ENCODE results near the gene SMOC2. TPM values are rescaled to one million over a fixed set of nuclear protein-coding genes. Genes with fewer than 3 reads are reported as not detected.

SMOC2 gene
- polyA plus RNA-seq, 1 donor from 2014 or later: 0.50 TPM

DNA sequence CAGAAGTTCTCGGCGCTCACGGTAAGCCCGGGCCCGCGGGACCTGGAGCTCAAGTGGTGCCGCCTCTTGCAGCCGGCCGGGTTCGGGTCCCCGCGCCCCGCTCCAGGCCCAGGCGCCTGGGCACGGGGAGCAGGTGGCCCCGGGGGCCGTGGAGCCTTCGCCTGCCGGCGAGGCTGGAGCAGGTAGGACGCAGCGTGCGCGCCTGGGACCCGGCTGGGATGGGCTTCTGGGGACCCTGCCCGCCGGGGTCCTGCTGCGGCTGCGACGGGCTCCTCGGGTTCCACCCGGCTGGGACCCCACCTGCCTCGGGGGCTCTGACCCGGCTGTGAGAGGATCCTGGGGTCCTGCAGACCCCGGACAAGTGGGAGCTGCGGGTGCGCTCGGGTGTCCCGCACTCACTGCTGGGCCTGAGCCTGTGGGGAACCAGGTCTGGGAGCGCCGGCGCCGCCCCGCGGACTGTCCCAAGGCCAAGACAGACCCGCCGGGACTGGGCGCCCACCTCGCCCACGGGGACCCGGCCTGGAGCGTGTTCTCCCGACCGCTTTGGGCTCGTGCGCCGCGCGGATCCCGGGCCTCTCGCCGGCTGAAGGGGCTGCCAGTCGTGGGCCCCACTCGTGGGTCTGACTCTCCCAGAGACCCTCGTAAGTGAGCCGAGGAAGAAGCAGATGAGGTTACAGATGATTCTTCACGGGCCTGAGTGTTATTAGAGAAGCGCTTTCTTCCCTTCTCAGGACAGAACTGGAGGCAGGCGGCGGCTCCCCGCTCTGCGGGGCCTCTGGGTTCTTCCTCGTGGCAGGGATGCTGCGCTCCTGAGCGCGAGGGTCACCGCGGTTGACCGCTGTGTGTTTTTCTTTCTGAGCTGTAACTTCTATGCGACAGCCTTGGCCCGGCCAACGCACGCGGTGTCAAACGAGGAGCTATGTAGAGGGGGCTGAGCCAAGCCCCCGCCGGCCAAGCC, 729 bp downstream of the SMOC2 start:
- TF ChIP-seq EP300 (conservative IDR thresholded peaks at IDR 0.05; ENCODE audit: poor library complexity, severe bottlenecking) (no peak), EZH2 (IDR thresholded peaks at IDR 0.05; ENCODE audit: borderline replicate concordance, insufficient read depth, low read length, poor library complexity, severe bottlenecking) (no peak), MXI1 (conservative IDR thresholded peaks at IDR 0.05; ENCODE audit: poor library complexity, severe bottlenecking) (no peak), SMC3 (conservative IDR thresholded peaks at IDR 0.05; ENCODE audit: poor library complexity) (no peak), POLR2AphosphoS5 (IDR thresholded peaks at IDR 0.05) (no peak), TAF1 (IDR thresholded peaks at IDR 0.05; ENCODE audit: low read depth) (no peak), RAD21 (conservative IDR thresholded peaks at IDR 0.05) (no peak)
- TF ChIP-seq, protein P1, sequence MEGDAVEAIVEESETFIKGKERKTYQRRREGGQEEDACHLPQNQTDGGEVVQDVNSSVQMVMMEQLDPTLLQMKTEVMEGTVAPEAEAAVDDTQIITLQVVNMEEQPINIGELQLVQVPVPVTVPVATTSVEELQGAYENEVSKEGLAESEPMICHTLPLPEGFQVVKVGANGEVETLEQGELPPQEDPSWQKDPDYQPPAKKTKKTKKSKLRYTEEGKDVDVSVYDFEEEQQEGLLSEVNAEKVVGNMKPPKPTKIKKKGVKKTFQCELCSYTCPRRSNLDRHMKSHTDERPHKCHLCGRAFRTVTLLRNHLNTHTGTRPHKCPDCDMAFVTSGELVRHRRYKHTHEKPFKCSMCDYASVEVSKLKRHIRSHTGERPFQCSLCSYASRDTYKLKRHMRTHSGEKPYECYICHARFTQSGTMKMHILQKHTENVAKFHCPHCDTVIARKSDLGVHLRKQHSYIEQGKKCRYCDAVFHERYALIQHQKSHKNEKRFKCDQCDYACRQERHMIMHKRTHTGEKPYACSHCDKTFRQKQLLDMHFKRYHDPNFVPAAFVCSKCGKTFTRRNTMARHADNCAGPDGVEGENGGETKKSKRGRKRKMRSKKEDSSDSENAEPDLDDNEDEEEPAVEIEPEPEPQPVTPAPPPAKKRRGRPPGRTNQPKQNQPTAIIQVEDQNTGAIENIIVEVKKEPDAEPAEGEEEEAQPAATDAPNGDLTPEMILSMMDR (IDR thresholded peaks at IDR 0.05; ENCODE audit: poor library complexity, severe bottlenecking): no peak
- TF ChIP-seq, protein P2, sequence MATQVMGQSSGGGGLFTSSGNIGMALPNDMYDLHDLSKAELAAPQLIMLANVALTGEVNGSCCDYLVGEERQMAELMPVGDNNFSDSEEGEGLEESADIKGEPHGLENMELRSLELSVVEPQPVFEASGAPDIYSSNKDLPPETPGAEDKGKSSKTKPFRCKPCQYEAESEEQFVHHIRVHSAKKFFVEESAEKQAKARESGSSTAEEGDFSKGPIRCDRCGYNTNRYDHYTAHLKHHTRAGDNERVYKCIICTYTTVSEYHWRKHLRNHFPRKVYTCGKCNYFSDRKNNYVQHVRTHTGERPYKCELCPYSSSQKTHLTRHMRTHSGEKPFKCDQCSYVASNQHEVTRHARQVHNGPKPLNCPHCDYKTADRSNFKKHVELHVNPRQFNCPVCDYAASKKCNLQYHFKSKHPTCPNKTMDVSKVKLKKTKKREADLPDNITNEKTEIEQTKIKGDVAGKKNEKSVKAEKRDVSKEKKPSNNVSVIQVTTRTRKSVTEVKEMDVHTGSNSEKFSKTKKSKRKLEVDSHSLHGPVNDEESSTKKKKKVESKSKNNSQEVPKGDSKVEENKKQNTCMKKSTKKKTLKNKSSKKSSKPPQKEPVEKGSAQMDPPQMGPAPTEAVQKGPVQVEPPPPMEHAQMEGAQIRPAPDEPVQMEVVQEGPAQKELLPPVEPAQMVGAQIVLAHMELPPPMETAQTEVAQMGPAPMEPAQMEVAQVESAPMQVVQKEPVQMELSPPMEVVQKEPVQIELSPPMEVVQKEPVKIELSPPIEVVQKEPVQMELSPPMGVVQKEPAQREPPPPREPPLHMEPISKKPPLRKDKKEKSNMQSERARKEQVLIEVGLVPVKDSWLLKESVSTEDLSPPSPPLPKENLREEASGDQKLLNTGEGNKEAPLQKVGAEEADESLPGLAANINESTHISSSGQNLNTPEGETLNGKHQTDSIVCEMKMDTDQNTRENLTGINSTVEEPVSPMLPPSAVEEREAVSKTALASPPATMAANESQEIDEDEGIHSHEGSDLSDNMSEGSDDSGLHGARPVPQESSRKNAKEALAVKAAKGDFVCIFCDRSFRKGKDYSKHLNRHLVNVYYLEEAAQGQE (IDR thresholded peaks at IDR 0.05; ENCODE audit: borderline replicate concordance): no peak
- Histone ChIP-seq H3F3A (ENCODE audit: insufficient read depth, low read length, poor library complexity, severe bottlenecking) (no peaks in the 10 kb centered on the region), H3K79me2 (replicated peaks; ENCODE audit: insufficient read depth, low read length) (no peaks in the 10 kb centered on the region), H3K4me3 (ENCODE audit: low read length) (peak overlapping the region; percentile 71), H3K9me2 (ENCODE audit: insufficient read depth, low read length) (no peaks in the 10 kb centered on the region), H3K27ac (ENCODE audit: low read length) (no peak overlapping the region), H3K9ac (ENCODE audit: low read length) (peak overlapping the region; percentile 38), H3K27me3 (ENCODE audit: insufficient read depth, low read depth, low read length) (peaks cover 59% of the 10 kb centered on the region), H3K36me3 (ENCODE audit: insufficient read depth, low read length) (no peaks in the 10 kb centered on the region), H4K20me1 (ENCODE audit: insufficient read depth) (no peaks in the 10 kb centered on the region), H2AFZ (ENCODE audit: low read depth, low read length) (no peak overlapping the region), H3K9me3 (ENCODE audit: low read length) (no peaks in the 10 kb centered on the region), H3K4me2 (ENCODE audit: low read length) (peak overlapping the region; percentile 32)

DNA sequence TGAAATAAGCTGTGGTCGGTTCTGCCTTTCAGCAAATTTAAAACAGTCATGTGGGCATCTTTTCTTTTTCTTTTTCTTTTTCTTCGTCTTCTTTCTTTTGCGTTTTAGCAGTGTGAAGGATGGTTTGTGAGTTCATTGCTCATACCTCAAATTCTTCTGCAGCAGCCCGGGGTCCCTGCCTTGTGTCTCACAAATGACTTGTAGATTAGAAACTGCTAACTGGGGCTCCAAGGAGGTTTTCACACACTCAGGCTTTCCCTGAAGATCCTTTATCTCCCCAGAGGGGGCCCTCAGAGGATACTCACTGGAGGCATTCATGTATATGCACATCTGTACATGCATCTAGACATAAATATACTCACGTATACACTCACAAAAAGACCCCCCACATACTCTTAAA, 1.7 kb downstream of the SMOC2 start:
- peaks cover 59% of the 10 kb centered on the region for H3K27me3 ChIP-seq (ENCODE audit: insufficient read depth, low read depth, low read length)

More for the DNA sequence above, 1.7 kb downstream of the SMOC2 start:
- H3K27ac ChIP-seq (ENCODE audit: low read length): no peak overlapping the region
- H3K9ac ChIP-seq (ENCODE audit: low read length): no peak overlapping the region
- no peaks in the 10 kb centered on the region for H3K9me2 ChIP-seq (ENCODE audit: insufficient read depth, low read length)
- no peaks in the 10 kb centered on the region for H3K36me3 ChIP-seq (ENCODE audit: insufficient read depth, low read length)
- no peak overlapping the region for H2AFZ ChIP-seq (ENCODE audit: low read depth, low read length)
- H3K9me3 ChIP-seq (ENCODE audit: low read length): no peaks in the 10 kb centered on the region
- no peaks in the 10 kb centered on the region for H4K20me1 ChIP-seq (ENCODE audit: insufficient read depth)
- H3K79me2 ChIP-seq (replicated peaks; ENCODE audit: insufficient read depth, low read length): no peaks in the 10 kb centered on the region
- H3K4me3 ChIP-seq (ENCODE audit: low read length): peak overlapping the region; percentile 71
- TF ChIP-seq, protein P2 (IDR thresholded peaks at IDR 0.05; ENCODE audit: borderline replicate concordance): no peak
- no peak for TF ChIP-seq TAF1 (IDR thresholded peaks at IDR 0.05; ENCODE audit: low read depth)
- no peak for TF ChIP-seq SMC3 (conservative IDR thresholded peaks at IDR 0.05; ENCODE audit: poor library complexity)
- TF ChIP-seq EZH2 (IDR thresholded peaks at IDR 0.05; ENCODE audit: borderline replicate concordance, insufficient read depth, low read length, poor library complexity, severe bottlenecking): no peak
- no peak for TF ChIP-seq MXI1 (conservative IDR thresholded peaks at IDR 0.05; ENCODE audit: poor library complexity, severe bottlenecking)
- no peak for TF ChIP-seq POLR2AphosphoS5 (IDR thresholded peaks at IDR 0.05)
- TF ChIP-seq, protein P1 (IDR thresholded peaks at IDR 0.05; ENCODE audit: poor library complexity, severe bottlenecking): no peak
- TF ChIP-seq RAD21 (conservative IDR thresholded peaks at IDR 0.05): no peak
- no peak for TF ChIP-seq EP300 (conservative IDR thresholded peaks at IDR 0.05; ENCODE audit: poor library complexity, severe bottlenecking)
- H3F3A ChIP-seq (ENCODE audit: insufficient read depth, low read length, poor library complexity, severe bottlenecking): no peaks in the 10 kb centered on the region
- H3K4me2 ChIP-seq (ENCODE audit: low read length): no peak overlapping the region
